ENCODE results near the gene SEMA6A. TPM values are rescaled to one million over a fixed set of nuclear protein-coding genes. Genes with fewer than 3 reads are reported as not detected.

The SEMA6A gene
- total RNA-seq, 2 donors from 2014 or later: 3.9 to 4.4 TPM

GRCh38 chr5:116598911-116599310 is 24.3 kb upstream of the SEMA6A start:
- Histone ChIP-seq H3K4me3 (no peak overlapping the region), H3K36me3 (no peaks in the 10 kb centered on the region)
- TF ChIP-seq CTCF (IDR thresholded peaks at IDR 0.05): no peak

GRCh38 chr5:116595498-116595897 is 20.9 kb upstream of the SEMA6A start:
- peaks cover 0 to 1% of the 10 kb centered on the region in 2 donors for H3K4me1 ChIP-seq
- no peaks in the 10 kb centered on the region for H3K27me3 ChIP-seq
- no peak overlapping the region for H3K4me3 ChIP-seq
- H3K27ac ChIP-seq: no peak overlapping the region
- H3K9me3 ChIP-seq: no peaks in the 10 kb centered on the region
- TF ChIP-seq CTCF (IDR thresholded peaks at IDR 0.05): no peak
- H3K36me3 ChIP-seq: no peaks in the 10 kb centered on the region
- DNase-seq (ENCODE audit: low spot score): no peak

More at GRCh38 chr5:116598911-116599310, 24.3 kb upstream of the SEMA6A start:
- peaks cover 0 to 4% of the 10 kb centered on the region in 2 donors for H3K4me1 ChIP-seq
- no peak for DNase-seq (ENCODE audit: low spot score)
- H3K27ac ChIP-seq: no peak overlapping the region
- H3K9me3 ChIP-seq: no peaks in the 10 kb centered on the region
- H3K27me3 ChIP-seq: no peaks in the 10 kb centered on the region

GRCh38 chr5:116593340-116593739 is 18.7 kb upstream of the SEMA6A start:
- H3K27ac ChIP-seq: no peak overlapping the region
- H3K36me3 ChIP-seq: no peaks in the 10 kb centered on the region
- TF ChIP-seq CTCF (IDR thresholded peaks at IDR 0.05): no peak
- no peak for DNase-seq (ENCODE audit: low spot score)
- H3K4me3 ChIP-seq: no peak overlapping the region
- H3K4me1 ChIP-seq: no peaks in the 10 kb centered on the region
- H3K9me3 ChIP-seq: no peaks in the 10 kb centered on the region
- no peaks in the 10 kb centered on the region for H3K27me3 ChIP-seq

GRCh38 chr5:116585227-116585626 is 10.6 kb upstream of the SEMA6A start:
- Histone ChIP-seq H3K36me3 (no peaks in the 10 kb centered on the region), H3K4me1 (no peaks in the 10 kb centered on the region), H3K4me3 (no peak overlapping the region), H3K27ac (no peak overlapping the region), H3K9me3 (no peaks in the 10 kb centered on the region), H3K27me3 (no peaks in the 10 kb centered on the region)
- no peak for TF ChIP-seq CTCF (IDR thresholded peaks at IDR 0.05)
- DNase-seq (ENCODE audit: low spot score): no peak

GRCh38 chr5:116583862-116584222 is 9.2 kb upstream of the SEMA6A start:
- no peak for TF ChIP-seq CTCF (IDR thresholded peaks at IDR 0.05)
- no peak overlapping the region for H3K27ac ChIP-seq
- no peak for DNase-seq (ENCODE audit: low spot score)
- no peaks in the 10 kb centered on the region for H3K4me1 ChIP-seq
- no peaks in the 10 kb centered on the region for H3K27me3 ChIP-seq
- no peaks in the 10 kb centered on the region for H3K9me3 ChIP-seq
- H3K36me3 ChIP-seq: no peaks in the 10 kb centered on the region
- H3K4me3 ChIP-seq: no peak overlapping the region

- Histone ChIP-seq H3K27me3 (no peaks in the 10 kb centered on the region), H3K27ac (no peak overlapping the region), H3K9me3 (no peaks in the 10 kb centered on the region), H3K36me3 (no peaks in the 10 kb centered on the region), H3K4me3 (no peak overlapping the region), H3K4me1 (no peaks in the 10 kb centered on the region)
- no peak for TF ChIP-seq CTCF (IDR thresholded peaks at IDR 0.05)
- no peak for DNase-seq (ENCODE audit: low spot score)
These were observed 8.7 kb upstream of the SEMA6A start for GRCh38 chr5:116583085-116583861.

Measured in right atrium auricular region (tissue), 2 donors.